Measurements from ENCODE around the gene ZNF587B. TPM values are rescaled to one million over a fixed set of nuclear protein-coding genes. Genes with fewer than 3 reads are reported as not detected.
"Not testable (repeated sequence)": the region's sequence is repeated elsewhere in the genome, so short reads cannot be mapped to it uniquely, and the experiment has no call there.

The ZNF587B gene
- total and polyA plus RNA-seq, 2 experiments from 2014 or later, result 5.1 to 10.1 TPM

GRCh38 chr19:57817976-57818375 is 12.1 kb upstream of the ZNF587B start:
- Histone ChIP-seq H3K27ac (no peak overlapping the region), H3K79me2 (ENCODE audit: insufficient read depth) (peaks cover 70% of the 10 kb centered on the region), H4K20me1 (ENCODE audit: insufficient read depth) (peaks cover 3% of the 10 kb centered on the region; the same call in 1 of the 2 replicates), H3K9ac (no peak overlapping the region), H3K4me3 (no peak overlapping the region), H3K9me2 (ENCODE audit: insufficient read depth) (no peaks in the 10 kb centered on the region), H2AFZ (no peak overlapping the region), H3F3A (ENCODE audit: insufficient read depth) (no peaks in the 10 kb centered on the region), H3K27me3 (replicated peaks; ENCODE audit: insufficient read depth) (no peaks in the 10 kb centered on the region), H3K36me3 (ENCODE audit: low read depth) (no peaks in the 10 kb centered on the region), H3K4me2 (ENCODE audit: unreplicated experiment) (no peak overlapping the region), H3K4me1 (ENCODE audit: insufficient read depth) (peaks cover 9% of the 10 kb centered on the region), H3K9me3 (ENCODE audit: low read depth) (no peaks in the 10 kb centered on the region)
- TF ChIP-seq EZH2phosphoT487 (IDR thresholded peaks at IDR 0.05; ENCODE audit: insufficient read depth, low read depth) (no peak), EZH2 (IDR thresholded peaks at IDR 0.05; ENCODE audit: insufficient read depth, poor library complexity, severe bottlenecking) (no peak)
- in situ Hi-C loops (cut with MboI), result no loop called here
- DNase-seq, result no peak
- 89 to 94% methylated on average over 14 of the region's 14 CpGs for WGBS, 2 experiments (ENCODE audit: low coverage in 1 of 2, low lambda C conversion rate in 2 of 2, missing lambda C conversion rate in 2 of 2)

DNA sequence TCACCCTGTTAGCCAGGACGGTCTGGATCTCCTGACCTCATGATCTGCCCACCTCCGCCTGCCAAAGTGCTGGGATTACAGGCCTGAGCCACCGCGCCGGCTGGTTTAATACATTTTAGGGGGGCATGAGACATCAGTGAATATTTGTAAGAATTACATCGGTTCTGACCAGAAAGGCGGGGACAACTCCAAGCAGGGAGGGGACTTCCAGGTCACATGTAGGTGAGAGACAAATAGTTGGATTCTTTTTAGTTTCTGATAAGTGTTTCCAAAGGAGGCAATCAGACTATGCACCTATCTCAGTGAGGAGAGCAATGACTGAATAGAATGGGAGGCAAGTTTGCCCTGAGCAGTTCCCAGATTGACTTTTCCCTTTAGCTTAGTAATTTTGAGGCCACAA is 11.7 kb upstream of the ZNF587B start:
- H4K20me1 ChIP-seq (ENCODE audit: insufficient read depth), result peaks cover 3% of the 10 kb centered on the region; the same call in 1 of the 2 replicates
- no peaks in the 10 kb centered on the region for H3K9me2 ChIP-seq (ENCODE audit: insufficient read depth)
- H3K27ac ChIP-seq, result no peak overlapping the region
- H3K9ac ChIP-seq, result no peak overlapping the region
- H3K4me1 ChIP-seq (ENCODE audit: insufficient read depth), result peaks cover 9% of the 10 kb centered on the region
- H3K9me3 ChIP-seq (ENCODE audit: low read depth), result no peaks in the 10 kb centered on the region
- H3K4me3 ChIP-seq, result no peak overlapping the region
- peak overlapping the region; percentile 90 for H2AFZ ChIP-seq
- no peak for DNase-seq
- no peaks in the 10 kb centered on the region for H3F3A ChIP-seq (ENCODE audit: insufficient read depth)
- TF ChIP-seq EZH2phosphoT487 (IDR thresholded peaks at IDR 0.05; ENCODE audit: insufficient read depth, low read depth) (no peak), EZH2 (IDR thresholded peaks at IDR 0.05; ENCODE audit: insufficient read depth, poor library complexity, severe bottlenecking) (no peak)
- H3K27me3 ChIP-seq (replicated peaks; ENCODE audit: insufficient read depth), result no peaks in the 10 kb centered on the region
- in situ Hi-C loops (cut with MboI), result no loop called here
- no peak overlapping the region for H3K4me2 ChIP-seq (ENCODE audit: unreplicated experiment)
- WGBS, 2 experiments (ENCODE audit: low coverage in 1 of 2, low lambda C conversion rate in 2 of 2, missing lambda C conversion rate in 2 of 2), result 72 to 89% methylated on average over 7 of the region's 7 CpGs
- H3K79me2 ChIP-seq (ENCODE audit: insufficient read depth), result peaks cover 72% of the 10 kb centered on the region
- no peaks in the 10 kb centered on the region for H3K36me3 ChIP-seq (ENCODE audit: low read depth)

DNA sequence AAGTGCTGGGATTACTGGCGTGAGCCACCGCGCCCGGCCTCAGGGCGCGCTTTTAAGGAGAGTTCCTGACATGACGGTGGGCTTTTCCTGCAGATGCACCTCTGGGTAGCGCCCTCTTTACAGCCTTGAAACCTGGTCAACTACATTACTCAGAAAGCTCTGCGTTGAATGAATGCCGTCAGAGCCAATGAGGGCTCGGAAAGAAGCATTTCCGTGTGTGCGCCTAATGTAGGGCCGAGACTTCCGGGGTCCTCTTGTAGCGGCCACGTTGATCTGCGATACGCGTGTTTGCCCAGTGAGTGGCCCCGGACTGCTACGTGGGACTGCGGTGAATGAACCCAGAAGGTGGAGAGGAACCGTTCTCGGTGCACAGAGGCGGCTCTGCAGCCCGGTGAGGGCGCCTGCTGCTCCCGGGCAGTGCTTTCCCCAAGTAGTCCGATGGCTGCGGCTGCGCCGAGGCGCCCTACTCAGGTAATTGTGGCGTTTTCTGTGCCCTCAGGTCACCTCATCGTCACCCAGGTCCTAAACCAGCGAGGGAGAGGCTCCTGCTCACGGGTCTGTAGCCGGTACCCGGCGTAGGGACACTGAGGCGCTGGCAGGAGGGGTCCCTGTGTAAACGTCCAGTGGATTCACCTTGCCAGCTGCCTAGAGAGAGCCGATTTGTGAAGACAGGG is 10.5 kb upstream of the ZNF587B start:
- Histone ChIP-seq H2AFZ (peak overlapping the region; percentile 90), H3K9me3 (ENCODE audit: low read depth) (no peaks in the 10 kb centered on the region), H3K4me3 (peak overlapping the region; percentile 95), H3K4me2 (ENCODE audit: unreplicated experiment) (peak overlapping the region; percentile 95), H3K79me2 (ENCODE audit: insufficient read depth) (peaks cover 74% of the 10 kb centered on the region), H3K4me1 (ENCODE audit: insufficient read depth) (peaks cover 9% of the 10 kb centered on the region), H3K9me2 (ENCODE audit: insufficient read depth) (no peaks in the 10 kb centered on the region), H3K27ac (peak overlapping the region; percentile 92), H3K36me3 (ENCODE audit: low read depth) (no peaks in the 10 kb centered on the region), H4K20me1 (ENCODE audit: insufficient read depth) (peaks cover 3% of the 10 kb centered on the region; the same call in 1 of the 2 replicates), H3K27me3 (replicated peaks; ENCODE audit: insufficient read depth) (no peaks in the 10 kb centered on the region), H3F3A (ENCODE audit: insufficient read depth) (0 out of 2 replicates have a peak, but pooled peaks cover 4% of the 10 kb centered on the region), H3K9ac (peak overlapping the region; percentile 99)
- WGBS, 2 experiments (ENCODE audit: low coverage in 1 of 2, low lambda C conversion rate in 2 of 2, missing lambda C conversion rate in 2 of 2), result 0 to 1% methylated on average over 43 to 44 of the region's 44 CpGs
- in situ Hi-C loops (cut with MboI), result no loop called here
- TF ChIP-seq EZH2phosphoT487 (IDR thresholded peaks at IDR 0.05; ENCODE audit: insufficient read depth, low read depth) (no peak), EZH2 (IDR thresholded peaks at IDR 0.05; ENCODE audit: insufficient read depth, poor library complexity, severe bottlenecking) (no peak)
- peak; percentile 98 for DNase-seq

DNA sequence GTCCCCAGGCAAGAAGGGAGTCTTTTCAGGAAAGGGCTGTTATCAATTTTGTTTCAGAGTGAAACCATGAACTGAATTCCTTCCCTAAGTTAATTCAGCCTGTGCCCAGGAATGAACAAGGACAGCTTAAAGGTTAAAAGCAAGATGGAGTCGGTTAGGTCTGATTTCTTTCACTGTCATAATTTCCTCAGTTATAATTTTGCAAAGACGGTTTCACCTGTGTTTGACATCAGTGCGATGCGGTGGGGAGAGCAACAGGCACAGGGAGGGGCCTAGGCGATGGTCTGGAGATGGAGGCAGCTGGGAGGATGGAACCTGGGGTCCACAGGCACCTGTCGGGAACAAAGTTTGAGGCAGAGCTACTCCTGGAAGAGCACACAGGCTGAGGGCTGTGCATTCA is 9.5 kb upstream of the ZNF587B start:
- Histone ChIP-seq H3K27ac (peak overlapping the region; percentile 92), H3K27me3 (replicated peaks; ENCODE audit: insufficient read depth) (no peaks in the 10 kb centered on the region), H3K9me2 (ENCODE audit: insufficient read depth) (no peaks in the 10 kb centered on the region), H4K20me1 (ENCODE audit: insufficient read depth) (peaks cover 3% of the 10 kb centered on the region; the same call in 1 of the 2 replicates), H3K9ac (peak overlapping the region; percentile 99), H3K4me2 (ENCODE audit: unreplicated experiment) (peak overlapping the region; percentile 95), H2AFZ (0 out of 2 replicates have a peak overlapping the region, but pooled peaks have one; percentile 90), H3K9me3 (ENCODE audit: low read depth) (no peaks in the 10 kb centered on the region), H3F3A (ENCODE audit: insufficient read depth) (0 out of 2 replicates have a peak, but pooled peaks cover 5% of the 10 kb centered on the region), H3K4me1 (ENCODE audit: insufficient read depth) (peaks cover 9% of the 10 kb centered on the region), H3K4me3 (peak overlapping the region; percentile 95), H3K36me3 (ENCODE audit: low read depth) (no peaks in the 10 kb centered on the region), H3K79me2 (ENCODE audit: insufficient read depth) (peaks cover 83% of the 10 kb centered on the region)
- DNase-seq, result no peak
- TF ChIP-seq EZH2 (IDR thresholded peaks at IDR 0.05; ENCODE audit: insufficient read depth, poor library complexity, severe bottlenecking) (no peak), EZH2phosphoT487 (IDR thresholded peaks at IDR 0.05; ENCODE audit: insufficient read depth, low read depth) (no peak)
- WGBS, 2 experiments (ENCODE audit: low coverage in 1 of 2, low lambda C conversion rate in 2 of 2, missing lambda C conversion rate in 2 of 2), result 54 to 57% methylated on average over 6 of the region's 6 CpGs
- in situ Hi-C loops (cut with MboI), result no loop called here

DNA sequence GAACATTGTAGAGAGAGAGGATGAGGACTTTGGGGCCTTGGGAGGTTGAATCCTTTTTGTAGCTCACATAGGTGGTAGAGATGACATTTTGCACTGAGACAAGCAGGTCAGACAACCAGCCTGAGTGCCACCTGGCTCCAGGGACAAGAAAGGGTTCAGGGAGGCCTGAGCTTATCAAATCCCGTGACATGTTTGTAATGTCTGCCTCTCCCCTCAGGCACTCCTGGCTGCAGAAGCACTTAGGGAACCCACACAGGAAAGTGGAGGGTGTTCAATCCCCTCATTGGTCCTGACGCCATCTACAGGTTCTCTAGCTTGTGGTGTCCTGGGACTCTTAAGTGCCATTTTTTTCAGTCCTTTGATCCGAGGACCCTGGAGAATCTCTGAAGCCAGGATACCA is 9.0 kb upstream of the ZNF587B start:
- H3K27ac ChIP-seq; in situ Hi-C loops (cut with MboI); H3F3A ChIP-seq (ENCODE audit: insufficient read depth); H3K9me3 ChIP-seq (ENCODE audit: low read depth); H3K4me1 ChIP-seq (ENCODE audit: insufficient read depth); DNase-seq; H3K36me3 ChIP-seq (ENCODE audit: low read depth); H4K20me1 ChIP-seq (ENCODE audit: insufficient read depth); H2AFZ ChIP-seq; H3K27me3 ChIP-seq (replicated peaks; ENCODE audit: insufficient read depth); H3K9me2 ChIP-seq (ENCODE audit: insufficient read depth): not testable (repeated sequence)
- Histone ChIP-seq H3K4me2 (ENCODE audit: unreplicated experiment) (peak overlapping the region; percentile 95), H3K4me3 (peak overlapping the region; percentile 95), H3K79me2 (ENCODE audit: insufficient read depth) (peaks cover 88% of the 10 kb centered on the region), H3K9ac (peak overlapping the region; percentile 99; the same call in 1 of the 2 replicates)
- 76 to 81% methylated on average over 3 of the region's 3 CpGs for WGBS, 2 experiments (ENCODE audit: low coverage in 1 of 2, low lambda C conversion rate in 2 of 2, missing lambda C conversion rate in 2 of 2)

GRCh38 chr19:57821501-57821900 is 8.6 kb upstream of the ZNF587B start:
- H3K27me3 ChIP-seq (replicated peaks; ENCODE audit: insufficient read depth); DNase-seq; H3K9me3 ChIP-seq (ENCODE audit: low read depth); H3F3A ChIP-seq (ENCODE audit: insufficient read depth); H3K9me2 ChIP-seq (ENCODE audit: insufficient read depth); H3K9ac ChIP-seq; H3K4me3 ChIP-seq; in situ Hi-C loops (cut with MboI); H3K36me3 ChIP-seq (ENCODE audit: low read depth); H3K27ac ChIP-seq; H4K20me1 ChIP-seq (ENCODE audit: insufficient read depth); H3K4me2 ChIP-seq (ENCODE audit: unreplicated experiment); H2AFZ ChIP-seq; H3K4me1 ChIP-seq (ENCODE audit: insufficient read depth): not testable (repeated sequence)
- 80 to 97% methylated on average over 2 to 3 of the region's 3 CpGs for WGBS, 2 experiments (ENCODE audit: low coverage in 1 of 2, low lambda C conversion rate in 2 of 2, missing lambda C conversion rate in 2 of 2)
- peaks cover 92% of the 10 kb centered on the region for H3K79me2 ChIP-seq (ENCODE audit: insufficient read depth)

Data from GM23248 (cell line).